ENCODE results near the gene RNF186. TPM values are rescaled to one million over a fixed set of nuclear protein-coding genes. Genes with fewer than 3 reads are reported as not detected.

The RNF186 gene, protein sequence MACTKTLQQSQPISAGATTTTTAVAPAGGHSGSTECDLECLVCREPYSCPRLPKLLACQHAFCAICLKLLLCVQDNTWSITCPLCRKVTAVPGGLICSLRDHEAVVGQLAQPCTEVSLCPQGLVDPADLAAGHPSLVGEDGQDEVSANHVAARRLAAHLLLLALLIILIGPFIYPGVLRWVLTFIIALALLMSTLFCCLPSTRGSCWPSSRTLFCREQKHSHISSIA
- not detected for polyA plus RNA-seq (2012; ENCODE audit: insufficient read length, low read depth)

DNA sequence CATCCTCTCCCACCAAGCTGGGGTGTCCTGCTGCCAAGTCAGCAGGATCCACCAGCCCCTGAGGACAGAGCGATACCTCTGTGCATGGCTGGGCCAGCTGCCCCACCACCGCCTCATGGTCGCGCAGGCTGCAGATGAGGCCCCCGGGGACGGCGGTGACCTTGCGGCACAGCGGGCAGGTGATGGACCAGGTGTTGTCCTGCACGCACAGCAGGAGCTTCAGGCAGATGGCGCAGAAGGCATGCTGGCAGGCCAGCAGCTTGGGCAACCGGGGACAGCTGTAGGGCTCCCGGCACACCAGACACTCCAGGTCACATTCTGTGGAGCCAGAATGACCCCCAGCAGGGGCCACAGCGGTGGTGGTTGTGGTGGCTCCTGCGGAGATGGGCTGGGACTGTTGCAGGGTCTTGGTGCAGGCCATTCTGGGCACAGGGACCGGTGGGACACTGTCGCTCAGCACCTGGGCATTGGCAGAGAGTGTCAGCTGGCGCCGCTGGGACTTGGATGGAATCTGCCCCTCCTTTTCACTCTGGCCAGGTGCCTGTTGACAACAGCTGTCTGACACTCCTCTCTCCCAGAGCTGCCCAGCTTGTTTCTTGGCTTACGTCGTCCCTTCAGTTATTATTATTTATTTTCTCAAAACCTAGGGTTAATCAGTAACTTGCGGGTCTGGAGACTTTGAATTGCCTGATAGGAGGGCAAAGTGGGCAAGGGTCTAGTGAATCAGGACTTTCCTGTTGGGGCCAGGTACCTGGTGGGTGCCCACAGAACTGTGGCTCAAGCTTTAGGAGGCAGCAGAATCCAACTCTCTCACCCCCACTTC, at the start of gene RNF186:
TSS of gene RNF186 (minus strand) at position 603 of the 823 bp plus-strand sequence. CDS start at position 421, 182 bp downstream.
- TF ChIP-seq FOXP2 (optimal IDR thresholded peaks at IDR 0.05; ENCODE audit: borderline replicate concordance, extremely low read depth, extremely low read length, insufficient read depth) (no peak), POLR2AphosphoS5 (IDR thresholded peaks at IDR 0.05; ENCODE audit: low read depth, low read length) (no peak), SIN3A (IDR thresholded peaks at IDR 0.05; ENCODE audit: borderline replicate concordance, insufficient read depth, low read length) (no peak), TAF1 (IDR thresholded peaks at IDR 0.05; ENCODE audit: borderline replicate concordance, insufficient read depth, low read length) (no peak)
- TF ChIP-seq, protein P1, sequence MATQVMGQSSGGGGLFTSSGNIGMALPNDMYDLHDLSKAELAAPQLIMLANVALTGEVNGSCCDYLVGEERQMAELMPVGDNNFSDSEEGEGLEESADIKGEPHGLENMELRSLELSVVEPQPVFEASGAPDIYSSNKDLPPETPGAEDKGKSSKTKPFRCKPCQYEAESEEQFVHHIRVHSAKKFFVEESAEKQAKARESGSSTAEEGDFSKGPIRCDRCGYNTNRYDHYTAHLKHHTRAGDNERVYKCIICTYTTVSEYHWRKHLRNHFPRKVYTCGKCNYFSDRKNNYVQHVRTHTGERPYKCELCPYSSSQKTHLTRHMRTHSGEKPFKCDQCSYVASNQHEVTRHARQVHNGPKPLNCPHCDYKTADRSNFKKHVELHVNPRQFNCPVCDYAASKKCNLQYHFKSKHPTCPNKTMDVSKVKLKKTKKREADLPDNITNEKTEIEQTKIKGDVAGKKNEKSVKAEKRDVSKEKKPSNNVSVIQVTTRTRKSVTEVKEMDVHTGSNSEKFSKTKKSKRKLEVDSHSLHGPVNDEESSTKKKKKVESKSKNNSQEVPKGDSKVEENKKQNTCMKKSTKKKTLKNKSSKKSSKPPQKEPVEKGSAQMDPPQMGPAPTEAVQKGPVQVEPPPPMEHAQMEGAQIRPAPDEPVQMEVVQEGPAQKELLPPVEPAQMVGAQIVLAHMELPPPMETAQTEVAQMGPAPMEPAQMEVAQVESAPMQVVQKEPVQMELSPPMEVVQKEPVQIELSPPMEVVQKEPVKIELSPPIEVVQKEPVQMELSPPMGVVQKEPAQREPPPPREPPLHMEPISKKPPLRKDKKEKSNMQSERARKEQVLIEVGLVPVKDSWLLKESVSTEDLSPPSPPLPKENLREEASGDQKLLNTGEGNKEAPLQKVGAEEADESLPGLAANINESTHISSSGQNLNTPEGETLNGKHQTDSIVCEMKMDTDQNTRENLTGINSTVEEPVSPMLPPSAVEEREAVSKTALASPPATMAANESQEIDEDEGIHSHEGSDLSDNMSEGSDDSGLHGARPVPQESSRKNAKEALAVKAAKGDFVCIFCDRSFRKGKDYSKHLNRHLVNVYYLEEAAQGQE (IDR thresholded peaks at IDR 0.05; ENCODE audit: insufficient read depth in 1 of 2, low read depth in 2 of 2, low read length in 2 of 2): no peak

GRCh38 chr1:19864570-19865160, 49.6 kb upstream of the RNF186 start:
- no peak for TF ChIP-seq POLR2AphosphoS5 (IDR thresholded peaks at IDR 0.05; ENCODE audit: low read depth, low read length)
- TF ChIP-seq FOXP2 (optimal IDR thresholded peaks at IDR 0.05; ENCODE audit: borderline replicate concordance, extremely low read depth, extremely low read length, insufficient read depth): no peak
- no peak for TF ChIP-seq SIN3A (IDR thresholded peaks at IDR 0.05; ENCODE audit: borderline replicate concordance, insufficient read depth, low read length)
- no peak for TF ChIP-seq TAF1 (IDR thresholded peaks at IDR 0.05; ENCODE audit: borderline replicate concordance, insufficient read depth, low read length)

- TF ChIP-seq SIN3A (IDR thresholded peaks at IDR 0.05; ENCODE audit: borderline replicate concordance, insufficient read depth, low read length) (no peak), TAF1 (IDR thresholded peaks at IDR 0.05; ENCODE audit: borderline replicate concordance, insufficient read depth, low read length) (no peak), FOXP2 (optimal IDR thresholded peaks at IDR 0.05; ENCODE audit: borderline replicate concordance, extremely low read depth, extremely low read length, insufficient read depth) (no peak), POLR2AphosphoS5 (IDR thresholded peaks at IDR 0.05; ENCODE audit: low read depth, low read length) (no peak)
- TF ChIP-seq, protein P1 (IDR thresholded peaks at IDR 0.05; ENCODE audit: insufficient read depth in 1 of 2, low read depth in 2 of 2, low read length in 2 of 2): no peak
Observed at GRCh38 chr1:19862944-19863343, 47.9 kb upstream of the RNF186 start.

GRCh38 chr1:19861842-19862530, 46.9 kb upstream of the RNF186 start:
- TF ChIP-seq SIN3A (IDR thresholded peaks at IDR 0.05; ENCODE audit: borderline replicate concordance, insufficient read depth, low read length): no peak
- no peak for TF ChIP-seq FOXP2 (optimal IDR thresholded peaks at IDR 0.05; ENCODE audit: borderline replicate concordance, extremely low read depth, extremely low read length, insufficient read depth)
- no peak for TF ChIP-seq TAF1 (IDR thresholded peaks at IDR 0.05; ENCODE audit: borderline replicate concordance, insufficient read depth, low read length)
- TF ChIP-seq POLR2AphosphoS5 (IDR thresholded peaks at IDR 0.05; ENCODE audit: low read depth, low read length): no peak
- TF ChIP-seq, protein P1 (IDR thresholded peaks at IDR 0.05; ENCODE audit: insufficient read depth in 1 of 2, low read depth in 2 of 2, low read length in 2 of 2): no peak

- TF ChIP-seq POLR2AphosphoS5 (IDR thresholded peaks at IDR 0.05; ENCODE audit: low read depth, low read length): no peak
- TF ChIP-seq FOXP2 (optimal IDR thresholded peaks at IDR 0.05; ENCODE audit: borderline replicate concordance, extremely low read depth, extremely low read length, insufficient read depth): no peak
- no peak for TF ChIP-seq SIN3A (IDR thresholded peaks at IDR 0.05; ENCODE audit: borderline replicate concordance, insufficient read depth, low read length)
- TF ChIP-seq TAF1 (IDR thresholded peaks at IDR 0.05; ENCODE audit: borderline replicate concordance, insufficient read depth, low read length): no peak
- TF ChIP-seq, protein P1 (IDR thresholded peaks at IDR 0.05; ENCODE audit: insufficient read depth in 1 of 2, low read depth in 2 of 2, low read length in 2 of 2): no peak
Observed at GRCh38 chr1:19861034-19861433, 46.0 kb upstream of the RNF186 start.
